SK-N-SH (cell line): ENCODE measurements around the gene FAM204A. TPM values are rescaled to one million over a fixed set of nuclear protein-coding genes. Genes with fewer than 3 reads are reported as not detected.
A peak's percentile ranks its signal among the peaks of the same experiment; 100 is the strongest.

Experiments used
- CTCF ChIA-PET: fragments of 300-600, 350-600 bp; formaldehyde crosslinking; extraction: SDS; loops from one replicate; lab custom pipeline; 2021; lab: Yijun Ruan, JAX
- POLR2A ChIA-PET: fragments of 350-600 bp; sonication (Branson Sonifier 250); formaldehyde crosslinking; extraction: SDS; loops from one replicate; lab custom pipeline; 2020; ENCODE audit warnings: antibody characterized with exemption, inconsistent platforms; lab: Yijun Ruan, JAX
- DNase-seq: peaks from one replicate; pipeline ENCODE4 v3.0.0; 2012
- H2AFZ ChIP-seq: fragments of 200-600 bp; sonication (generic); 2 replicates; pipeline ENCODE4 v1.8.1; 2016; ENCODE audit warnings: antibody characterized with exemption, mild to moderate bottlenecking, low read depth
- H3F3A ChIP-seq: fragments of 200-600 bp; sonication (generic); replicated peaks from 2 replicates; pipeline ENCODE3; 2016; ENCODE audit warnings: antibody characterized with exemption, mild to moderate bottlenecking; ENCODE audit not compliant: insufficient read depth
- H3K27ac ChIP-seq, 2 experiments: fragments of 200-500 bp in 1 of 2; fragments of 200-600 bp in 1 of 2; sonication (Bioruptor generic) in 1 of 2; sonication (generic), shearing (Covaris generic) in 1 of 2; 2 replicates each; pipeline versions ENCODE4 v1.5.1 to v1.6.1; 2014 to 2016; ENCODE audit warnings: low read depth in 2 of 2, inconsistent platforms in 1 of 2, low read length in 1 of 2, mild to moderate bottlenecking in 1 of 2, mixed read lengths in 1 of 2
- H3K27me3 ChIP-seq: fragments of 200-600 bp; sonication (generic), shearing (Covaris generic); 2 replicates; pipeline ENCODE4 v1.6.1; 2016; ENCODE audit warnings: mixed run types; ENCODE audit not compliant: insufficient read depth
- H3K36me3 ChIP-seq, 2 experiments: fragments of 200-500 bp in 1 of 2; fragments of 200-600 bp in 1 of 2; sonication (Bioruptor generic) in 1 of 2; sonication (generic) in 1 of 2; replicated peaks in 1 of 2; 2 replicates each; pipeline versions ENCODE3 to v1.5.1; 2014 to 2016; ENCODE audit warnings: low read length in 1 of 2, mild to moderate bottlenecking in 1 of 2; ENCODE audit not compliant: insufficient read depth in 2 of 2, control insufficient read depth in 1 of 2
- H3K4me1 ChIP-seq, 2 experiments: fragments of 200-500 bp in 1 of 2; fragments of 200-600 bp in 1 of 2; sonication (Bioruptor generic) in 1 of 2; sonication (generic), shearing (Covaris generic) in 1 of 2; 2 replicates each; pipeline versions ENCODE4 v1.5.1 to v1.6.1; 2014 to 2016; ENCODE audit warnings: low read depth in 1 of 2, low read length in 1 of 2, mixed run types in 1 of 2; ENCODE audit not compliant: insufficient read depth in 2 of 2, control insufficient read depth in 1 of 2
- H3K4me2 ChIP-seq: fragments of 200-600 bp; sonication (generic), shearing (Covaris generic); 2 replicates; pipeline ENCODE4 v1.6.1; 2017; ENCODE audit warnings: mixed run types
- H3K4me3 ChIP-seq, 2 experiments: fragments of 200-500 bp in 1 of 2; fragments of 200-600 bp in 1 of 2; sonication (Bioruptor generic) in 1 of 2; sonication (generic), shearing (Covaris generic) in 1 of 2; 2 replicates each; pipeline versions ENCODE4 v1.5.1 to v1.8.1; 2014 to 2016; ENCODE audit warnings: low read depth in 2 of 2, inconsistent platforms in 1 of 2, low read length in 1 of 2, mild to moderate bottlenecking in 1 of 2, mixed read lengths in 1 of 2, moderate library complexity in 1 of 2
- H3K79me2 ChIP-seq: fragments of 200-600 bp; sonication (generic); 2 replicates; pipeline ENCODE4 v1.8.1; 2017; ENCODE audit warnings: mild to moderate bottlenecking; ENCODE audit not compliant: insufficient read depth
- H3K9ac ChIP-seq: fragments of 200-600 bp; sonication (generic); 2 replicates; pipeline ENCODE4 v1.6.1; 2017; ENCODE audit warnings: mixed run types
- H3K9me2 ChIP-seq: fragments of 200-600 bp; sonication (generic); 2 replicates; pipeline ENCODE4 v1.6.1; 2017; ENCODE audit warnings: mixed run types
- H3K9me3 ChIP-seq: fragments of 200-600 bp; sonication (generic); 2 replicates; pipeline ENCODE4 v1.6.1; 2017; ENCODE audit warnings: mixed run types, mild to moderate bottlenecking, moderate library complexity
- H4K20me1 ChIP-seq: fragments of 200-600 bp; sonication (generic); 2 replicates; pipeline ENCODE4 v1.6.1; 2017; ENCODE audit warnings: mild to moderate bottlenecking, mixed run types; ENCODE audit not compliant: insufficient read depth
- CHD2 ChIP-seq: fragments of 150-350 bp; IDR thresholded peaks from 2 replicates; pipeline ENCODE4 v1.6.1; 2018; ENCODE audit warnings: low read length; ENCODE audit not compliant: partially characterized antibody
- FOSL2 ChIP-seq: IDR thresholded peaks from 2 replicates; pipeline ENCODE4 v1.4.0; 2012; ENCODE audit warnings: low read depth, mild to moderate bottlenecking, moderate library complexity, borderline replicate concordance
- FOXM1 ChIP-seq: IDR thresholded peaks from 2 replicates; pipeline ENCODE4 v1.4.0; 2012; ENCODE audit warnings: low read depth, mild to moderate bottlenecking
- GATA2 ChIP-seq: sonication (generic); formaldehyde crosslinking; IDR thresholded peaks from 2 replicates; pipeline ENCODE4 v1.5.0; 2020; ENCODE audit warnings: mild to moderate bottlenecking, missing genetic modification reagents
- JUND ChIP-seq: IDR thresholded peaks from 2 replicates; pipeline ENCODE4 v1.4.0; 2012
- MEF2A ChIP-seq: IDR thresholded peaks from 2 replicates; pipeline ENCODE4 v1.4.0; 2012; ENCODE audit warnings: low read depth, borderline replicate concordance
- NFIC ChIP-seq: IDR thresholded peaks from 2 replicates; pipeline ENCODE4 v1.4.0; 2012; ENCODE audit warnings: borderline replicate concordance
- RAD21 ChIP-seq: IDR thresholded peaks from 2 replicates; pipeline ENCODE4 v1.6.1; 2012; ENCODE audit warnings: mild to moderate bottlenecking, low read length
- RFX5 ChIP-seq: IDR thresholded peaks from 2 replicates; pipeline ENCODE4 v1.6.1; 2012; ENCODE audit warnings: mild to moderate bottlenecking, improper control_type of control experiment, low read length
- SMC3 ChIP-seq: IDR thresholded peaks from 2 replicates; pipeline ENCODE4 v1.6.1; 2012; ENCODE audit warnings: low read depth, low read length, improper control_type of control experiment
- TAF1 ChIP-seq: IDR thresholded peaks from 2 replicates; pipeline ENCODE4 v1.6.1; 2012; ENCODE audit warnings: low read depth, mild to moderate bottlenecking, low read length, moderate library complexity, borderline replicate concordance
- TEAD4 ChIP-seq: IDR thresholded peaks from 2 replicates; pipeline ENCODE4 v1.4.0; 2012; ENCODE audit warnings: mild to moderate bottlenecking, borderline replicate concordance; ENCODE audit not compliant: insufficient read depth
- WGBS: methylation state at CpG from one replicate; pipeline ENCODE4 v1.1.6; 2017; ENCODE audit warnings: low lambda C conversion rate; 5-methylcytosine and 5-hydroxymethylcytosine counted together
- polyA plus RNA-seq, 3 experiments: library from polyadenylated mRNA; depleted of rRNA; stranded (reverse); fragments of >200 nt; gene quantifications; 2 replicates each; pipeline ENCODE4 v1.2.3, GENCODE V29; 2012
- TF ChIP-seq, protein P1 (sequence below): IDR thresholded peaks from 2 replicates; pipeline ENCODE4 v1.4.0; 2012; ENCODE audit warnings: low read depth, borderline replicate concordance
- TF ChIP-seq, protein P2 (sequence below): fragments of 200-600 bp; sonication (generic); IDR thresholded peaks from 2 replicates; pipeline ENCODE4 v1.6.1; 2017; ENCODE audit warnings: antibody characterized with exemption, mild to moderate bottlenecking, moderate library complexity
- TF ChIP-seq, protein P3 (sequence below): IDR thresholded peaks from 2 replicates; pipeline ENCODE4; 2012

The FAM204A gene
- polyA plus RNA-seq, 1 of the 3 experiments (the other 2 are of a cell fraction) = 10.8 TPM

DNA sequence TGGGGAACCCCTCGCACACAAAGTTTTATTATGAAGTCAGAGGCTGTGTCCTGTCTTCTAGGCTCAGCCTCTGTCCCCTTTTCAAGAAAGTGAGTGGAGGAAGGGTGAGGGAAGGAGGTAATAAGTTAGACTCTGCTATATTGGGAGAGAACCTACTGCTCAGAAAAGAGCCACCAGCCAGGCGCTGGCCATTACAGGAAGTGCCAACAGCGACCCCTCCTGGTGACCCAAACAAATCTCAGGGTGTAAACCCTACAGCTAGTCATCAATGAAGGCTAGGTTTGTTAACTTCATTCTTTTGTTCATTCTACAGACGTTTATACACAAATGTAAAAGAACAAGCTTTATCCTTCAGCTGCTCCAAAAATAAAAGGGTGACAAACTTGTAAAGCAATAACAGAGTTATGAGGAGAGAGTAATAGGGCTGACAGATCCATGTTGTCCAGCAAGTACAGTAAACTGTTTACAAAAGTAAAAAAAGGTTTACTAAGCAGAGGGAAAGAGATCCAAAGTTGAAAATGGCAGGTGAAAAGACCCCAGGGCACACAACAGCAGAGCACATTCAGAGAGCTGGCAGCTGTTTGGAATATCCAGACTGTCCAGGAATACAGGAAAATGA lies 82.7 kb downstream of the FAM204A start:
- peak; percentile 47 for DNase-seq
- ChIA-PET POLR2A (no interaction called here), CTCF (interaction anchor here (0.7 to 3.3 kb wide), 30 partner anchors 9 to 817 kb away, joined by 3 to 37 read pairs (median 5); no protein-coding TSS in a partner anchor)
- Histone ChIP-seq H3K4me1 (peaks cover 0 to 22% of the 10 kb centered on the region in 2 experiments; a peak in 2 of 4 replicates), H3K4me3 (peak overlapping the region in 1 of 2 experiments; percentile 36; a peak in 1 of 4 replicates), H4K20me1 (no peaks in the 10 kb centered on the region), H3K4me2 (no peak overlapping the region), H3K27me3 (no peaks in the 10 kb centered on the region; the same call in 1 of the 2 replicates), H3K9me2 (no peaks in the 10 kb centered on the region), H2AFZ (no peak overlapping the region), H3K27ac (no peak overlapping the region), H3K79me2 (no peaks in the 10 kb centered on the region), H3F3A (no peaks in the 10 kb centered on the region), H3K9ac (no peak overlapping the region), H3K36me3 (no peaks in the 10 kb centered on the region), H3K9me3 (no peaks in the 10 kb centered on the region)
- WGBS = 24% methylated on average over 4 of the region's 4 CpGs
- TF ChIP-seq RAD21 (peak; percentile 66), SMC3 (peak; percentile 46; the same call in 1 of the 2 replicates), TAF1 (no peak), MEF2A (no peak)
- TF ChIP-seq, protein P1, sequence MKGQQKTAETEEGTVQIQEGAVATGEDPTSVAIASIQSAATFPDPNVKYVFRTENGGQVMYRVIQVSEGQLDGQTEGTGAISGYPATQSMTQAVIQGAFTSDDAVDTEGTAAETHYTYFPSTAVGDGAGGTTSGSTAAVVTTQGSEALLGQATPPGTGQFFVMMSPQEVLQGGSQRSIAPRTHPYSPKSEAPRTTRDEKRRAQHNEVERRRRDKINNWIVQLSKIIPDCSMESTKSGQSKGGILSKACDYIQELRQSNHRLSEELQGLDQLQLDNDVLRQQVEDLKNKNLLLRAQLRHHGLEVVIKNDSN = no peak
- TF ChIP-seq, protein P2, sequence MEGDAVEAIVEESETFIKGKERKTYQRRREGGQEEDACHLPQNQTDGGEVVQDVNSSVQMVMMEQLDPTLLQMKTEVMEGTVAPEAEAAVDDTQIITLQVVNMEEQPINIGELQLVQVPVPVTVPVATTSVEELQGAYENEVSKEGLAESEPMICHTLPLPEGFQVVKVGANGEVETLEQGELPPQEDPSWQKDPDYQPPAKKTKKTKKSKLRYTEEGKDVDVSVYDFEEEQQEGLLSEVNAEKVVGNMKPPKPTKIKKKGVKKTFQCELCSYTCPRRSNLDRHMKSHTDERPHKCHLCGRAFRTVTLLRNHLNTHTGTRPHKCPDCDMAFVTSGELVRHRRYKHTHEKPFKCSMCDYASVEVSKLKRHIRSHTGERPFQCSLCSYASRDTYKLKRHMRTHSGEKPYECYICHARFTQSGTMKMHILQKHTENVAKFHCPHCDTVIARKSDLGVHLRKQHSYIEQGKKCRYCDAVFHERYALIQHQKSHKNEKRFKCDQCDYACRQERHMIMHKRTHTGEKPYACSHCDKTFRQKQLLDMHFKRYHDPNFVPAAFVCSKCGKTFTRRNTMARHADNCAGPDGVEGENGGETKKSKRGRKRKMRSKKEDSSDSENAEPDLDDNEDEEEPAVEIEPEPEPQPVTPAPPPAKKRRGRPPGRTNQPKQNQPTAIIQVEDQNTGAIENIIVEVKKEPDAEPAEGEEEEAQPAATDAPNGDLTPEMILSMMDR = peak; percentile 66

DNA sequence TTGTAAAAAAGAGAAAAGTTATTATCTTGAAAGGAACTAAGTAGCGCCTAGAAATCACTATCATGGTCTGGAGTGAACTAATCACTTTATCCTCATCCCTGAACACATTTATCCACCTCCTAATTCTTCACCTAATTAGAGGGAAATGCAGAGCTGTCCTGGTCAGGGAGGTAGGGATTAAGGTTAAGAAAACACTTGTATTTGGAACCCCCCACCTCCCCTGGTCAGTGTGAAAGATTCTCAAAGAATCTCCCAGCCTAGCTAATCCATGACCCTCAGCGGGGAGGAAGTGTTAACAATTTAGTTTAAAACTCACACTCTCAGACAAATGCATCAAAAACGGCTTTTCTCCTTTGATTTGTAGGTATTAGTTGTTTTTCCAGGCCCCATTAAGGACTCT lies 83.8 kb downstream of the FAM204A start:
- H3K4me3 ChIP-seq = no peak overlapping the region
- no peak overlapping the region for H3K4me2 ChIP-seq
- H2AFZ ChIP-seq = no peak overlapping the region
- TF ChIP-seq, protein P2 = no peak
- TF ChIP-seq, protein P3, sequence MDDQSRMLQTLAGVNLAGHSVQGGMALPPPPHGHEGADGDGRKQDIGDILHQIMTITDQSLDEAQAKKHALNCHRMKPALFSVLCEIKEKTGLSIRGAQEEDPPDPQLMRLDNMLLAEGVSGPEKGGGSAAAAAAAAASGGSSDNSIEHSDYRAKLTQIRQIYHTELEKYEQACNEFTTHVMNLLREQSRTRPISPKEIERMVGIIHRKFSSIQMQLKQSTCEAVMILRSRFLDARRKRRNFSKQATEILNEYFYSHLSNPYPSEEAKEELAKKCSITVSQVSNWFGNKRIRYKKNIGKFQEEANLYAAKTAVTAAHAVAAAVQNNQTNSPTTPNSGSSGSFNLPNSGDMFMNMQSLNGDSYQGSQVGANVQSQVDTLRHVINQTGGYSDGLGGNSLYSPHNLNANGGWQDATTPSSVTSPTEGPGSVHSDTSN = no peak
- TF ChIP-seq FOSL2 (no peak), CHD2 (no peak), TAF1 (no peak), JUND (no peak), NFIC (no peak), MEF2A (no peak), FOXM1 (no peak), TEAD4 (no peak), GATA2 (CRISPR knock-in tag) (no peak), RFX5 (no peak)
- TF ChIP-seq, protein P1 = no peak
- TF ChIP-seq, all 33 proteins: peak for 0
- Histone ChIP-seq H3K9me3 (no peaks in the 10 kb centered on the region), H3K9me2 (no peaks in the 10 kb centered on the region), H3K9ac (no peak overlapping the region), H3K36me3 (no peaks in the 10 kb centered on the region), H3K27me3 (no peaks in the 10 kb centered on the region; the same call in 1 of the 2 replicates), H4K20me1 (no peaks in the 10 kb centered on the region), H3F3A (no peaks in the 10 kb centered on the region), H3K79me2 (no peaks in the 10 kb centered on the region), H3K27ac (no peak overlapping the region), H3K4me1 (peaks cover 0 to 22% of the 10 kb centered on the region in 2 experiments; a peak in 2 of 4 replicates)
- POLR2A ChIA-PET = no interaction called here
- no peak for DNase-seq
- 25% methylated on average over 3 of the region's 3 CpGs for WGBS
- CTCF ChIA-PET = interaction anchor here (0.5 to 3.3 kb wide), 19 partner anchors 8 to 816 kb away, joined by 3 to 37 read pairs (median 4); no protein-coding TSS in a partner anchor
